ENCODE data around the gene ZNF765.
"Not testable (repeated sequence)": the region's sequence is repeated elsewhere in the genome, so short reads cannot be mapped to it uniquely, and the experiment has no call there.

- not testable (repeated sequence) for TF ChIP-seq MXD4 (CRISPR knock-in tag; IDR thresholded peaks at IDR 0.05; ENCODE audit: borderline replicate concordance); CTCF (IDR thresholded peaks at IDR 0.05); ATF2 (CRISPR knock-in tag; IDR thresholded peaks at IDR 0.05; ENCODE audit: borderline replicate concordance, low read depth); ETV6 (CRISPR knock-in tag; IDR thresholded peaks at IDR 0.05); MLX (CRISPR knock-in tag; IDR thresholded peaks at IDR 0.05); EMX1 (CRISPR knock-in tag; IDR thresholded peaks at IDR 0.05)
These were observed 34.9 kb upstream of the ZNF765 start for GRCh38 chr19:53360056-53360455.
